GM19351 (cell line): ENCODE results near the gene TPP2.

Source experiments
- ATAC-seq: cut with Tn5 transposase; IDR thresholded peaks from one replicate; pipeline ENCODE4 v1.9.1; 2021; ENCODE audit warnings: mild to moderate bottlenecking, moderate library complexity; ENCODE audit not compliant: unreplicated experiment

The TPP2 gene

GRCh38 chr13:102651892-102652291 is 55.1 kb downstream of the TPP2 start:
- ATAC-seq, result no peak

GRCh38 chr13:102654756-102655155 is 58.0 kb downstream of the TPP2 start:
- no peak for ATAC-seq

- ATAC-seq, result no peak
These were observed 60.8 kb downstream of the TPP2 start for GRCh38 chr13:102657630-102658029.

- ATAC-seq, result no peak
These were observed 61.9 kb downstream of the TPP2 start for GRCh38 chr13:102658660-102659059.

GRCh38 chr13:102659168-102659713 is 62.5 kb downstream of the TPP2 start:
- no peak for ATAC-seq

GRCh38 chr13:102667023-102667422 is 70.2 kb downstream of the TPP2 start:
- ATAC-seq, result no peak

- ATAC-seq, result no peak
These were observed 71.1 kb downstream of the TPP2 start for GRCh38 chr13:102667911-102668310.

- ATAC-seq, result no peak
These were observed 73.3 kb downstream of the TPP2 start for GRCh38 chr13:102670130-102670529.

GRCh38 chr13:102675115-102675514 is 78.3 kb downstream of the TPP2 start:
- ATAC-seq, result no peak

- no peak for ATAC-seq
These were observed 80.3 kb downstream of the TPP2 start for GRCh38 chr13:102677122-102677521.

- ATAC-seq, result no peak
These were observed 81.7 kb downstream of the TPP2 start for GRCh38 chr13:102678339-102679107.

- no peak for ATAC-seq
These were observed 82.8 kb downstream of the TPP2 start for GRCh38 chr13:102679449-102680132.

- no peak for ATAC-seq
These were observed 83.4 kb downstream of the TPP2 start for GRCh38 chr13:102680133-102680717.

- peak; percentile 42 for ATAC-seq
These were observed 84.3 kb downstream of the TPP2 start for GRCh38 chr13:102680842-102681740.

GRCh38 chr13:102682211-102682610 is 85.4 kb downstream of the TPP2 start:
- no peak for ATAC-seq

GRCh38 chr13:102682727-102683126 is 85.9 kb downstream of the TPP2 start:
- ATAC-seq, result no peak

- no peak for ATAC-seq
These were observed 86.9 kb downstream of the TPP2 start for GRCh38 chr13:102683637-102684036.

GRCh38 chr13:102686024-102686423 is 89.2 kb downstream of the TPP2 start:
- ATAC-seq, result no peak

- ATAC-seq, result no peak
These were observed 90.7 kb downstream of the TPP2 start for GRCh38 chr13:102687520-102687919.

GRCh38 chr13:102688306-102688973 is 91.7 kb downstream of the TPP2 start:
- ATAC-seq, result no peak
